ENCODE data around the gene OPTN.

The OPTN gene

GRCh38 chr10:13184730-13185514 lies 85.0 kb downstream of the OPTN start:
- DNase-seq, result no peak

GRCh38 chr10:13187135-13187534 lies 87.2 kb downstream of the OPTN start:
- no peak for DNase-seq
